ENCODE measurements around the gene MACROD2.

The MACROD2 gene

GRCh38 chr20:14932040-14932439 lies 936.7 kb downstream of the MACROD2 start:
- DNase-seq = no peak

DNA sequence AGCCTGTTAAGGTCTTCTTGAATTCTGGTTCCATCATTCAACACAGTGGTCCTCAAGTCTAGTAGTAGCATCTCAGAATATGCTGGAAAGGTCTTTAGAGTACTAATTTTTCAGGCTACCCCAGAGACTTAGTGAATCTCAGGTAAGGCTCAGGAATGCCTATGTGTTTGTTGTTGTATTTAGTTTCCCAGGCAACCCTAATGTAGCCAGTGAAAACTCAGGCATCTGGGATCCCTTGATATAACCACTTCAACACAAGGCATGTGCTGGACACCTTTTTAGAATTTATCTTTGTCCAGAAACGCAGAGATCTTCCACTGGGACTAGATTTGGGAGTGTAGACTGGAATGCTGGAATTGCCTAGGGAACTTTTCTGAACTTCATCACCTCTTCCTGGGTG lies 940.0 kb downstream of the MACROD2 start:
- no peak for DNase-seq

GRCh38 chr20:14937021-14937420 lies 941.7 kb downstream of the MACROD2 start:
- DNase-seq = no peak

GRCh38 chr20:14937846-14938245 lies 942.5 kb downstream of the MACROD2 start:
- no peak for DNase-seq

DNA sequence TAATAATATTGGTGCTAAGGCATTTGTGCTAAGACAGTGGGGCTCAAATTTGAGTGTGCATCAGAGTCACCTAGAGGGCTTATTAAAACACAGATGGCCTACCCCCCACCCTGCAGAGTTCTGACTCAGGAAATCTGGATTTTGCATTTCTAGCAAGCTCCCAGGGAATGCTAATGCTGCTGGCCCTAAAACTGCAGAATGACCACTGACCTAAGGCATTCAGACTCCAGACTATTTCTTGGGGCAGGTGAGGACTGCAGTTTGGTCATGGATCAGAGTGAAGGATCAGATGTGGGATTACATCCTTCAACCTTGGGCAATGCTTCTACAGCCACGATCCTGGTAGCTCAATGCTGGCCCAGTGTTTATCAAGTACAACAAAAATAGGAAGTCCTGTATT lies 952.2 kb downstream of the MACROD2 start:
- DNase-seq = no peak

DNA sequence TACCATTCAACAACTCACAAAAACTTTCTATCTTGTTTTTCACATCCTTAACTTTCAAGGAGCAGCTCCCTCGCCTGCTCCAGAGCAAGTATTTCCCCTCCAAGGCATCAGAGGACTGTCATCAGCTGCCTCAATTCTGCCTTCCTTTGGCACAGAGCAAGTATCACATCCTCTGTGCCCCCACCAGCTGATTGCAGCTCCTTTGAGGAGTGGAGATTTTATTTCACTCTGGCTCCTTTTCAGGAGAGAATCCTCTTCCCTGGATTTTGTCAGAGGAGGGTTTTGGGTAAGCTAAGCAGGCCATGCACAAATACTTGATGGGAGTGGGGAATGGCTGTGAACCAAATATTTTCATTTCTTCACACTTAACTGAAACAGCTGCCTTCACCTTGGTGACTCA lies 952.6 kb downstream of the MACROD2 start:
- no peak for DNase-seq

DNA sequence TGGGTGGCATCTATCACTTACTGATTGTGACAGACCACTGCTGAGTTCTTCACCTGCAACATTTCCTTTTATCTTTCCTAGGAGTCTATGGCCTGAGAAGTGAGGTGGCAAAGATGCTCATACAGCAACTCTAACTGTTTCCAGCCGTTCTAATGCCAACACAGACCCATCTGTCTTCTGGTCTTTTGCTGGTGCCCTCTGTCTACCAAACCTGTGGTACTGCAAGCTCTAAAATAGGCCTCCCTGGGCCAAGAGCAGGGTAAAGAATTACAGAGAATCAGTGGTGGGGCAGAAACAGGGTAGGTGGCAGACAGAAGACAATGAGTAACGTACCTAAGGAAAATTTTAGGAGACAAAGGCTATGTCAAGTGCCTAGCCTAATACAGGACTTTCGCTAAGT lies 953.1 kb downstream of the MACROD2 start:
- DNase-seq = no peak

DNA sequence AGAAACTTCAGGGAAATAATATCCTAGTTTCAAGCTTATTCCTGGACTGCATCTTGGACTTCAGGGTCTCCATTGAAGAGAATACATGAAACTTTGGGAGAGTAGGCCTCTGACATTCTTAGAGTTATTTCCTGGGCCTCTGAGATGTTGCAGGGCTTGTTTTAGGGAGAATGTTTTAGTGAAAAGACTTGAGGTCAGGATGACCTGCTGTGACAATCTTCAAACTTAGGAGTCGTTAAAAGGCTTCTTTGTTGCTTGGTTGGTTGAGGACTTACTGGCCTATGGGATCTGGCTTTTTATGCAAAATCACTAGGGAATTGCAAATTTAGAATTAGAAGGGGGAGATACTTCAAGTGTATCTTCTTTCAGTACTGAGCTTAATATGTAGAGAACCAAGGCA lies 955.3 kb downstream of the MACROD2 start:
- no peak for DNase-seq

GRCh38 chr20:14951105-14951504 lies 955.8 kb downstream of the MACROD2 start:
- no peak for DNase-seq

DNA sequence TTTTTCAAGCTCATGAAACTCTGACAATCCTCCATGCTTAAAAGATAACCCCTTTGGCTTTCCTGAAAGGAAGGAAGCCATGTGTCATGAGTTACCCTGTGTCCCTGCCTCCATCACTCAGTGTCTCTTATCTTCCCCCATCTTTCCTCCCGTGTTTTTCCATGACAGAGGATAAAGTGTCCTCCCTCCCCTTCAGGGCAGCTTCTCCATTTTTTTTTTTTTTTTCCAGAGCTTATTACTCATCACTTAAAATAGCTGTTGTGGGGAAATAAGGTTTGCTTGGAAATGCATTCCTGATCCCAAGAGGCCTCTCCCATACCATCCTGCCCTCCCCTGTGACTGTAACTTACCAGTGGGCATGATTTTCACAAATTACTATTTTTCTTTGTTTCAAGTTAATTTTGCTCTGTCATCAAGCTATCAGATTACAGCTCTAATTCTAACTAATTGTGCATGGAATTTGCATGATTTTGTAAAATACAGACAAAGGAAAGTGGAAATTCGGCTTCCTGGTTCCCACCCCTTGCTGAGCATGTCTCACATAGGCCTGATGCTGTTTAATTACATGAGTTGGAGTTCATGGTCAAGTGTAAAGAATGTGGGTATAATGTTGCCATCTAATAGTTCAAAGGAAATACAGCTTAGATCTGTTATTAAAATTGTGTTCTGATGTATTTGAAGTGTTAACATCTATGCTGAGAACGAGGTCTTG lies 956.5 kb downstream of the MACROD2 start:
- DNase-seq = no peak

- no peak for DNase-seq
Measured at GRCh38 chr20:14953736-14954135, 958.4 kb downstream of the MACROD2 start.

- no peak for DNase-seq
Measured at GRCh38 chr20:14955399-14955798, 960.1 kb downstream of the MACROD2 start.

GRCh38 chr20:14956026-14956425 lies 960.7 kb downstream of the MACROD2 start:
- DNase-seq = no peak

DNA sequence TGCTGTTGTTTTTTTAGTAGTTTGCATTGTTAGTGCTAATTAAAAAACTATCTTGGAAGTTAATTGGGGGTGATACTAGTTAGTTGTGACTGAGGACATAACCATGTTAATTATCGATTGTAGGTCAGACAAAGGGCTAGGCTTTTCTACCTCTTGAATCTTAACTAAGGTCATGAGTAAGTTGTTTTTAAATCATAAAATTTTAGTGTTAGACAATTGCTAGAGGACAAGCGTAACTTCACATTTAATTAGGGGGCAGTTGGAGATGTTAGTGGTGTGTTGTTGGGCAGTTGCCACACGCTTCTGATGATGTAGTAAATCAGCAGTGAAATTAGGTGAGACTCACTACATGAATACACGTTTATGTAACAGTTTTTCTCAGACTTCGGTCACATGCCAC lies 961.2 kb downstream of the MACROD2 start:
- no peak for DNase-seq

GRCh38 chr20:14957402-14957801 lies 962.1 kb downstream of the MACROD2 start:
- DNase-seq = no peak

DNA sequence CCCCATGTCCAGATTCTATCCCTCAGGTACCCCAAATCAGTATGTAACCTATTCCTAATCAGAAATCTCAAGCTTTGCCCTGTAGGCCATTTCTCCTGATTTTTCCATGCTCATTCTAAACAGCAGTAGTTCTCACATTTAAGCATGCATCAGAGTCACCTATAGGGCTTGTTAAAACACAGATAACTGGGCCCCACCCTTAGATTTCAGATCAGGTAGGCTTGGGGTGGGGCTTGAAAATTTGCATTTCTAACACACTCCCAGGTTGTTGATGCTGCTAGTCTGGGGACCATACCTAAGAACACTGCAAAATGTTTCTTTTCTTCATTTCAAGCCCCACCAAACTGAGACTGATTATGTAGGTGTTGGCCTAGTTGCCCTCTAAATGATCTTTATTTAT lies 963.3 kb downstream of the MACROD2 start:
- DNase-seq = no peak

- no peak for DNase-seq
Measured at GRCh38 chr20:14959506-14960475, 964.5 kb downstream of the MACROD2 start.

DNA sequence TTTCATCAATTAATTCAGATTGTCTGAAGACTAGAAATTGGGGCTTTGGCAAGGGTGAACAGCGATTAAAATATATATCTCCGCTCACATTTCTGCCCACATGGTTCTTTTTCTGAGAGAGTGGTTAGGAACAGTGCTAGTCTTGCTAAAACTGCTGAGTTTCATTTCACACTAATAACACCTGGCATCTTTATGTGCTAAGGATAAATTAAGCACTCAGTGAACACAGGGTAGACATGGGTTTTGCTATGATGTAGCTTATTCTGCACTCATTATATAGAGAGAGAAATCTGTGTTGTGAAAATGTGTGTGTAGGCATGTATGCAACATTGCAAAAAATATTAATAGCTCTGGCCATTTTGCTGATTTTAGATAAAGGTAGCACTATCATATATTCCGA lies 965.5 kb downstream of the MACROD2 start:
- no peak for DNase-seq

DNA sequence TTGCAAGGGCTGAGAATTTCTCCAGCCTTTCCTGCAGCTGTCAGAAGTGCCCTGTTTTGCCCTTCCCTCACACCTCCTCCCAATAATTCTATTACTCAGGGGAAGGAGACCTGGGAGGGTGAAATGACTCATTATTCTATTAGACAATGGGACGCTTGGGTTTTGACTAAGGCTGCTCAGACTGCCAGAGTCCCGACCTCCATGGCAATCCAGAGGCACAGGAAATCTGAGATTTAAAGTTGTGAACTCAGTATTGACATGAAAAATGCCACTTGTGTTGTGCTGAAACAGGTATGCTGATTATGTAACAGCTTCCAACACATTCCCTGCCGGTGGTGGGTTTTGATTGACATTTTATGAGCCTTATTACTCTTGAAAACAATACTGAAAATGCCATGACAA lies 967.9 kb downstream of the MACROD2 start:
- no peak for DNase-seq

GRCh38 chr20:14966203-14966602 lies 970.9 kb downstream of the MACROD2 start:
- no peak for DNase-seq

- DNase-seq = no peak
Measured at GRCh38 chr20:14966808-14967207, 971.5 kb downstream of the MACROD2 start.

DNA sequence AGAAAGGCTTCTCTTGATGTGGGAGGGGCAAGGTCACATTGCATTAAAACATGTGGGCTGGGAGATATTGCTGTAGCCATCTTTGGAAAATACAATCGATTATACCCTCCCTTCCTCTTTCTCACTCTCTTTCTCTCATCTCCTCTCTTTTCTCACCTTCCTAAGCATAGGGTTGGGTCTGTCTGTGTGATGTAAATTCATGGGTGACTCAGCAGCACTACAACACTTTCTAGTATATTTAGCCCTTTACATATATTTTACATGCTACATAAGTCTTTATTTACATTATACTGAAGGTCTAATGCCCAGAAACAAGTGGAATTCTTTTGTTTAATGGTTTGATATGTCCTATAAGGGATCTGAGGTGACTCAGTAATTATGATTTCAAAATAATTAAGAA lies 976.9 kb downstream of the MACROD2 start:
- no peak for DNase-seq

GRCh38 chr20:14972690-14973089 lies 977.4 kb downstream of the MACROD2 start:
- no peak for DNase-seq

GRCh38 chr20:14979453-14979986 lies 984.2 kb downstream of the MACROD2 start:
- DNase-seq = no peak
